NT2/D1 (cell line): ENCODE measurements around the gene BZW1.

Source experiments
- DNase-seq: peaks from one replicate; pipeline ENCODE4 v3.0.0-alpha.2; 2011; ENCODE audit warnings: low read depth, low spot score
- H3K27me3 ChIP-seq: 2 replicates; pipeline ENCODE4 v1.6.0; 2011; ENCODE audit warnings: mild to moderate bottlenecking; ENCODE audit not compliant: insufficient read length, insufficient read depth
- H3K36me3 ChIP-seq: 2 replicates; pipeline ENCODE4 v1.6.1; 2011; ENCODE audit warnings: mild to moderate bottlenecking, low read length, mixed read lengths; ENCODE audit not compliant: insufficient read depth, insufficient read length
- H3K4me1 ChIP-seq: 2 replicates; pipeline ENCODE4 v1.5.1; 2011; ENCODE audit not compliant: insufficient read depth, insufficient read length
- H3K4me3 ChIP-seq: 2 replicates; pipeline ENCODE4 v1.5.1; 2011; ENCODE audit warnings: low read depth; ENCODE audit not compliant: insufficient read length
- H3K9ac ChIP-seq: 2 replicates; pipeline ENCODE4 v1.6.0; 2011; ENCODE audit warnings: low read depth; ENCODE audit not compliant: insufficient read length
- H3K9me3 ChIP-seq: 2 replicates; pipeline ENCODE4 v1.5.1; 2011; ENCODE audit warnings: mild to moderate bottlenecking, low read length; ENCODE audit not compliant: insufficient read depth
- SUZ12 ChIP-seq: IDR thresholded peaks from 2 replicates; pipeline ENCODE4 v1.6.1; 2011; ENCODE audit not compliant: insufficient read length, insufficient read depth; ENCODE audit errors: extremely low read depth
- YY1 ChIP-seq: IDR thresholded peaks from 2 replicates; pipeline ENCODE4 v1.6.1; 2011; ENCODE audit not compliant: insufficient read length, insufficient read depth
- ZNF274 ChIP-seq: IDR thresholded peaks from 2 replicates; pipeline ENCODE4 v1.6.1; 2011; ENCODE audit warnings: mild to moderate bottlenecking, low read depth, low read length

BZW1 gene

GRCh38 chr2:200820573-200821234, 9.0 kb downstream of the BZW1 start:
- H3K27me3 ChIP-seq, result no peaks in the 10 kb centered on the region
- H3K4me1 ChIP-seq, result no peaks in the 10 kb centered on the region
- no peak for DNase-seq
- no peaks in the 10 kb centered on the region for H3K9me3 ChIP-seq
- H3K9ac ChIP-seq, result no peak overlapping the region
- H3K4me3 ChIP-seq, result no peak overlapping the region
- TF ChIP-seq ZNF274 (no peak), SUZ12 (no peak), YY1 (no peak)
- peaks cover 75% of the 10 kb centered on the region for H3K36me3 ChIP-seq

GRCh38 chr2:200821686-200822245, 10.1 kb downstream of the BZW1 start:
- H3K4me1 ChIP-seq, result no peaks in the 10 kb centered on the region

GRCh38 chr2:200828104-200828503, 16.4 kb downstream of the BZW1 start:
- Histone ChIP-seq H3K9me3 (no peaks in the 10 kb centered on the region), H3K4me1 (no peaks in the 10 kb centered on the region), H3K4me3 (no peak overlapping the region), H3K9ac (no peak overlapping the region), H3K36me3 (peaks cover 11% of the 10 kb centered on the region), H3K27me3 (no peaks in the 10 kb centered on the region)
- no peak for DNase-seq
- TF ChIP-seq ZNF274 (no peak), YY1 (no peak), SUZ12 (no peak)

More at GRCh38 chr2:200821686-200822245, 10.1 kb downstream of the BZW1 start:
- no peak for TF ChIP-seq SUZ12
- H3K36me3 ChIP-seq, result peaks cover 64% of the 10 kb centered on the region
- H3K4me3 ChIP-seq, result no peak overlapping the region
- no peak overlapping the region for H3K9ac ChIP-seq
- no peaks in the 10 kb centered on the region for H3K9me3 ChIP-seq
- no peak for DNase-seq
- no peaks in the 10 kb centered on the region for H3K27me3 ChIP-seq

GRCh38 chr2:200828572-200829257, 17.0 kb downstream of the BZW1 start:
- no peak for DNase-seq
- H3K36me3 ChIP-seq, result peaks cover 10% of the 10 kb centered on the region
- no peak overlapping the region for H3K9ac ChIP-seq
- no peaks in the 10 kb centered on the region for H3K4me1 ChIP-seq
- H3K9me3 ChIP-seq, result no peaks in the 10 kb centered on the region
- TF ChIP-seq YY1 (no peak), ZNF274 (no peak), SUZ12 (no peak)
- no peak overlapping the region for H3K4me3 ChIP-seq
- no peaks in the 10 kb centered on the region for H3K27me3 ChIP-seq

GRCh38 chr2:200829258-200829655, 17.5 kb downstream of the BZW1 start:
- Histone ChIP-seq H3K4me1 (no peaks in the 10 kb centered on the region), H3K36me3 (peaks cover 7% of the 10 kb centered on the region), H3K4me3 (no peak overlapping the region), H3K27me3 (no peaks in the 10 kb centered on the region), H3K9ac (no peak overlapping the region), H3K9me3 (no peaks in the 10 kb centered on the region)
- no peak for TF ChIP-seq ZNF274
- TF ChIP-seq SUZ12, result no peak
- TF ChIP-seq YY1, result no peak
- no peak for DNase-seq

- no peaks in the 10 kb centered on the region for H3K9me3 ChIP-seq
- no peak for DNase-seq
- TF ChIP-seq SUZ12 (no peak), YY1 (no peak), ZNF274 (no peak)
- H3K4me1 ChIP-seq, result peaks cover 5% of the 10 kb centered on the region
- no peaks in the 10 kb centered on the region for H3K27me3 ChIP-seq
- H3K36me3 ChIP-seq, result no peaks in the 10 kb centered on the region
- no peak overlapping the region for H3K9ac ChIP-seq
- H3K4me3 ChIP-seq, result no peak overlapping the region
Observed at GRCh38 chr2:200834701-200835100, 23.0 kb downstream of the BZW1 start.

GRCh38 chr2:200839513-200839912, 27.8 kb downstream of the BZW1 start:
- Histone ChIP-seq H3K9me3 (no peaks in the 10 kb centered on the region), H3K4me3 (no peak overlapping the region), H3K9ac (no peak overlapping the region), H3K4me1 (peaks cover 7% of the 10 kb centered on the region), H3K36me3 (no peaks in the 10 kb centered on the region), H3K27me3 (no peaks in the 10 kb centered on the region)
- TF ChIP-seq SUZ12 (no peak), ZNF274 (no peak)
- no peak for DNase-seq
